Spleen (tissue), 11 donors: ENCODE results near the gene ERBB4. TPM values are rescaled to one million over a fixed set of nuclear protein-coding genes. Genes with fewer than 3 reads are reported as not detected.

ENCODE experiments used
- DNase-seq: peaks from one replicate; pipeline ENCODE4 v3.0.0-alpha.2; 2020
- H3K27ac ChIP-seq, 8 donors: fragments of 200-600 bp; sonication (generic) in 7 of 8; 1 replicate in 4 of 8; 2 replicates in 4 of 8; pipeline versions ENCODE4 v1.5.0 to v1.8.0; 2016 to 2021; ENCODE audit warnings: inconsistent platforms in 4 of 8, mild to moderate bottlenecking in 4 of 8, moderate library complexity in 1 of 8
- H3K27me3 ChIP-seq, 7 donors: fragments of 200-600 bp; sonication (generic) in 6 of 7; replicated peaks in 1 of 7; 1 replicate in 4 of 7; 2 replicates in 3 of 7; pipeline versions ENCODE4 v1.5.0 to v1.8.0; 2016 to 2021; ENCODE audit warnings: inconsistent platforms in 3 of 7, mild to moderate bottlenecking in 1 of 7
- H3K36me3 ChIP-seq, 6 donors: fragments of 200-600 bp; sonication (generic) in 5 of 6; 1 replicate in 4 of 6; 2 replicates in 2 of 6; pipeline versions ENCODE4 v1.5.0 to v1.8.0; 2016 to 2021; ENCODE audit warnings: inconsistent platforms in 2 of 6
- H3K4me1 ChIP-seq, 6 donors: fragments of 200-600 bp; sonication (generic) in 5 of 6; 1 replicate in 3 of 6; 2 replicates in 3 of 6; pipeline versions ENCODE4 v1.5.0 to v1.8.0; 2016 to 2021; ENCODE audit warnings: inconsistent platforms in 3 of 6
- H3K4me3 ChIP-seq, 8 donors: fragments of 200-600 bp; sonication (generic) in 7 of 8; 1 replicate in 4 of 8; 2 replicates in 4 of 8; pipeline versions ENCODE4 v1.5.0 to v1.8.0; 2016 to 2021; ENCODE audit warnings: inconsistent platforms in 4 of 8, mild to moderate bottlenecking in 4 of 8, moderate library complexity in 2 of 8
- H3K9me3 ChIP-seq, 8 donors: fragments of 200-600 bp; sonication (generic) in 7 of 8; 1 replicate in 4 of 8; 2 replicates in 4 of 8; pipeline versions ENCODE4 v1.5.0 to v1.8.0; 2016 to 2021; ENCODE audit warnings: inconsistent platforms in 4 of 8
- POLR2A ChIP-seq, 3 donors: fragments of 450-650 bp; IDR thresholded peaks; one replicate each; pipeline ENCODE4 v1.5.1; 2017; ENCODE audit warnings: antibody characterized with exemption in 3 of 3, mild to moderate bottlenecking in 1 of 3
- POLR2AphosphoS5 ChIP-seq, 3 donors: sonication (generic); formaldehyde crosslinking; IDR thresholded peaks; one replicate each; pipeline ENCODE4 v1.5.1; 2017; ENCODE audit warnings: antibody characterized with exemption in 3 of 3
- WGBS, 5 donors: extraction: QIAGEN DNeasy Blood & Tissue Kit in 3 of 5; methylation state at CpG; one replicate each; pipeline versions ENCODE4 v1.1.5 to v1.1.7; 2013 to 2018; 5-methylcytosine and 5-hydroxymethylcytosine counted together
- intact Hi-C: fragments of 100-400 bp; cut with DNase I; formaldehyde crosslinking; loops from one replicate; pipeline ENCODE4 v1.15.0; 2023; ENCODE audit warnings: low total_unique reads
- polyA plus RNA-seq, 3 donors: library from polyadenylated mRNA; stranded (reverse); fragments of 200-250 nt; gene quantifications; one replicate each; pipeline ENCODE4 v1.2.1, GENCODE V29; 2013
- total RNA-seq, 7 donors: library from RNA; depleted of rRNA in 3 of 7; stranded (reverse); fragments of >200 nt in 3 of 7; fragmentation: NEBNext Ultra II Directional in 4 of 7; extraction: Animal tissue kit (Norgen Biotek cat#: 25700) in 4 of 7; gene quantifications; one replicate each; pipeline versions ENCODE4 v1.1.0 to v1.2.1, GENCODE V29; 2016 to 2021
- TF ChIP-seq, protein P1 (sequence below), 11 experiments: fragments of 200-600 bp in 7 of 11; fragments of 450-650 bp in 4 of 11; sonication (generic) in 4 of 11; IDR thresholded peaks in 8 of 11; conservative IDR thresholded peaks in 3 of 11; 1 replicate in 7 of 11; 2 replicates in 4 of 11; pipeline versions ENCODE4 v1.4.0 to v1.8.0; 2016 to 2021; ENCODE audit warnings: antibody characterized with exemption in 11 of 11, inconsistent platforms in 4 of 11, mild to moderate bottlenecking in 1 of 11
- donor health status: healthy with polysubstance abuse.
- donor health status: DM: no; HTN: no; CAD: no; lungs with moderate emphysema.
- donor health status: DM: no; HTN: no; CAD: no.
- donor health status: Bipolar disorder and iron deficiency.
- donor health status: healthy.
- donor health status: DM: no; HTN: no; CAD: no.
- donor health status: DM: yes; HTN: yes; CAD: no.

The ERBB4 gene
- total and polyA plus RNA-seq, 10 donors, result under 0.01 to 1.4 (median 0.35) TPM

DNA sequence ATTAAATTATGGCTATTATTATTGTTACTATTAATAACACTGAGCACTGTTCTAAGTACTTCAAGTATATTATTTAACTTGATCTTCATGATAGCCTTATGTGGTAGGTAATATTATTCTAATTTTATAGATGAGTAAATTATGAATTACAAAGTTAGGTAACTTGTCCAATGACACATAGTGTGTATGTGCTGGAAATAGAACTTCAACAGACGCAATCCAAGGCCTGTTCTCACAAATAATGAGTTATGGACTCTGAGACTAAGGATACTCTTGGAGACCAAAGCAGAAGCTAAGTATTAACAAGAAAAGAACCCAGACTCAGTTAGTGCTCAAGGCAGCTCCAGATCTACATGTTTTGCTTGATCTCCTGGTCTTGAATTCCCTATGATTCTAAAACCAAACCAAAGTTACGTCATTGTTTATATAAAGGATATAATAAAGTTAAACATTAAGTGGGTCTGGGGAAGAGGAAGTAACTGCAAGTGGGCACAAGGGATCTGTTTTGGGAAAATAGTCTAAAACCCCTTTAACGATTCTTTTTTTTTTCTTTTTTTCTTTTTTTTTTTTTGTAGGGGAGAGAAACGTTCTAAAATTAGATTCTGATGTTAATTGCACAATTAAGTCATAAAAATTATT lies 211.3 kb downstream of the ERBB4 start:
- no peaks in the 10 kb centered on the region for H3K36me3 ChIP-seq
- TF ChIP-seq, protein P1, sequence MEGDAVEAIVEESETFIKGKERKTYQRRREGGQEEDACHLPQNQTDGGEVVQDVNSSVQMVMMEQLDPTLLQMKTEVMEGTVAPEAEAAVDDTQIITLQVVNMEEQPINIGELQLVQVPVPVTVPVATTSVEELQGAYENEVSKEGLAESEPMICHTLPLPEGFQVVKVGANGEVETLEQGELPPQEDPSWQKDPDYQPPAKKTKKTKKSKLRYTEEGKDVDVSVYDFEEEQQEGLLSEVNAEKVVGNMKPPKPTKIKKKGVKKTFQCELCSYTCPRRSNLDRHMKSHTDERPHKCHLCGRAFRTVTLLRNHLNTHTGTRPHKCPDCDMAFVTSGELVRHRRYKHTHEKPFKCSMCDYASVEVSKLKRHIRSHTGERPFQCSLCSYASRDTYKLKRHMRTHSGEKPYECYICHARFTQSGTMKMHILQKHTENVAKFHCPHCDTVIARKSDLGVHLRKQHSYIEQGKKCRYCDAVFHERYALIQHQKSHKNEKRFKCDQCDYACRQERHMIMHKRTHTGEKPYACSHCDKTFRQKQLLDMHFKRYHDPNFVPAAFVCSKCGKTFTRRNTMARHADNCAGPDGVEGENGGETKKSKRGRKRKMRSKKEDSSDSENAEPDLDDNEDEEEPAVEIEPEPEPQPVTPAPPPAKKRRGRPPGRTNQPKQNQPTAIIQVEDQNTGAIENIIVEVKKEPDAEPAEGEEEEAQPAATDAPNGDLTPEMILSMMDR (IDR thresholded peaks at IDR 0.05 in 8 of 11, conservative IDR thresholded peaks at IDR 0.05 in 3 of 11), result no peak
- no peak for TF ChIP-seq POLR2AphosphoS5 (IDR thresholded peaks at IDR 0.05)
- no peak for TF ChIP-seq POLR2A (IDR thresholded peaks at IDR 0.05)
- WGBS, 5 donors, result 65 to 78% (median 74%) methylated on average over 4 of the region's 4 CpGs
- no peaks in the 10 kb centered on the region for H3K9me3 ChIP-seq
- H3K27me3 ChIP-seq, result no peaks in the 10 kb centered on the region
- no peak overlapping the region for H3K27ac ChIP-seq
- H3K4me1 ChIP-seq, result no peaks in the 10 kb centered on the region
- intact Hi-C loops, result no loop called here
- H3K4me3 ChIP-seq, result no peak overlapping the region
- DNase-seq, result no peak

DNA sequence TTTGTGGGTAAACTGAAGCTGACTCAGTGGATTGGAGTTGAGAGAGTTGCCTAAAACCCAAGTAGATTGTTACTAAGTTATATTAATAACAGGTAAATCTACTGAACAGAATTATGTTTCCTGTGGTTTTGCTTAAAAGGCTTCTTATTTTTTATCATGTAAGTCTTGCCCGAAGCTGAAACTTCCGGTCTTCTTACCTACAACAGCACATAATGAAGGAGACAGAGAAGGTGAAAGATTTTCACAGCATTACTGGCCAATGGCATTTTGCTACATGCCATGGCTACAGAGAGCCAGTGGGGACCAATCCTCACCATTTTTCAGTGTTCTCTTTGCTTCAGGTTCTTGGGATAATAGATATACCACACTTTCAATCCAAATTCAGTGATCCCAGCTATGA lies 220.0 kb downstream of the ERBB4 start:
- Histone ChIP-seq H3K9me3 (no peaks in the 10 kb centered on the region), H3K36me3 (no peaks in the 10 kb centered on the region), H3K4me1 (no peaks in the 10 kb centered on the region), H3K27ac (no peak overlapping the region), H3K27me3 (no peaks in the 10 kb centered on the region), H3K4me3 (no peak overlapping the region)
- TF ChIP-seq, protein P1 (IDR thresholded peaks at IDR 0.05 in 8 of 11, conservative IDR thresholded peaks at IDR 0.05 in 3 of 11), result no peak
- TF ChIP-seq POLR2AphosphoS5 (IDR thresholded peaks at IDR 0.05), result no peak
- no peak for TF ChIP-seq POLR2A (IDR thresholded peaks at IDR 0.05)
- intact Hi-C loops, result no loop called here
- no peak for DNase-seq
- 69 to 87% (median 76%) methylated on average over 2 of the region's 2 CpGs for WGBS, 5 donors

DNA sequence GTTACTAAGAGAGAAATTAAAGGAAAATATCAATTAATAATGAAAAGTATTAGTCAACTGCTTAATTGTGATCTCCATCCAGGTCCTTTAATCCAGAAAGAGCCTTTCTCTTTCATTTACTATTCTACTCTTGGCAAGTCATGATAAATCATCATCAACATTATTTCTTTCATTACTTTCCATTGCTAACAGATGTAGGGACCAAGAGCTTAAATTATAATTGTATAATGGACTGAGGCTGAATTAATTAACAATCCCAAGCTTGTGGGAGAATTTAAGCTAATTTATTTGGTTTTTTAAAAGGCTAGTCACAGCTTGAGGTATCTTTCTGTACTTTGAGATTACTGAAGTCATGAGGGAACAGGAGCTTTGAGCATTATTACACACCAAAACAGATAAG lies 223.9 kb downstream of the ERBB4 start:
- H3K36me3 ChIP-seq, result no peaks in the 10 kb centered on the region
- no peaks in the 10 kb centered on the region for H3K27me3 ChIP-seq
- no peaks in the 10 kb centered on the region for H3K9me3 ChIP-seq
- DNase-seq, result no peak
- no peak overlapping the region for H3K4me3 ChIP-seq
- H3K27ac ChIP-seq, result no peak overlapping the region
- TF ChIP-seq POLR2AphosphoS5 (IDR thresholded peaks at IDR 0.05) (no peak), POLR2A (IDR thresholded peaks at IDR 0.05) (no peak)
- TF ChIP-seq, protein P1 (IDR thresholded peaks at IDR 0.05 in 8 of 11, conservative IDR thresholded peaks at IDR 0.05 in 3 of 11), result no peak
- intact Hi-C loops, result no loop called here
- no peaks in the 10 kb centered on the region for H3K4me1 ChIP-seq

DNA sequence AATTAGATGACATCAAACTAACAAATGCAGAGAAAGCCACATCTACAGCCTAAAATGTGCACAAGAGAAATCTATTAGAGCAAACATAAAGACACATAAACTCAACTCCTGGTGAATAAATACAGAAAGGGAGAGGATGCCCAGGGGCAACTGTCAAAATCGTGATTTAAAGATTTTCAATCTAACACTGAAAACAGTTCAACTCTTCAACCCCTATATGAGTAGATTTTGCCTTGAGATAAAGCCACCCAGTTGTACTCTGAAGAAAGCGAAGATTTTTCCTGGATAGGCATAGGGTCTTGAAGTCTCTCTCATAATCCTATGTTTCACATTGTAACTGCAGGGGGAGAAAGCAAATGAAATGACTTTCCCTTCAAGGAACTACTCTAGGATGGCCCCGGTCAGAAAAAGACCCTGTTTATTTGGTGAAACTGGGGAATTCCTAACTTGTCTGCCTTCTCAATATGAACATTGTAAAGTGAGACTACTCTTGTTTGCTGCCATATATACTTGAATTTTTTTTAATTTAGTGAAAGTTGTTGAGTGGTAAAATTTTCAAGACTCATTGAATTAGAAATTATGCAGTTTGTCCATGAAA lies 226.7 kb downstream of the ERBB4 start:
- Histone ChIP-seq H3K36me3 (no peaks in the 10 kb centered on the region), H3K4me1 (no peaks in the 10 kb centered on the region), H3K4me3 (no peak overlapping the region), H3K27ac (no peak overlapping the region), H3K27me3 (no peaks in the 10 kb centered on the region), H3K9me3 (no peaks in the 10 kb centered on the region)
- DNase-seq, result no peak
- TF ChIP-seq, protein P1 (IDR thresholded peaks at IDR 0.05 in 8 of 11, conservative IDR thresholded peaks at IDR 0.05 in 3 of 11), result no peak
- TF ChIP-seq POLR2A (IDR thresholded peaks at IDR 0.05) (no peak), POLR2AphosphoS5 (IDR thresholded peaks at IDR 0.05) (no peak)
- 59 to 84% (median 76%) methylated on average over 3 of the region's 3 CpGs for WGBS, 5 donors
- intact Hi-C loops, result no loop called here
